IMR-90 (cell line): Measurements from ENCODE around the gene DTNA. TPM values are rescaled to one million over a fixed set of nuclear protein-coding genes. Genes with fewer than 3 reads are reported as not detected.

Source experiments
- ATAC-seq: fragments of 200-7000 bp; cut with Tn5 transposase; 2 replicates; pipeline ENCODE4 v1.9.1; 2020; ENCODE audit warnings: low read depth, mild to moderate bottlenecking, moderate library complexity
- BruUV-seq: library from RNA; stranded (reverse); fragments of 400-500 nt; replicated peaks from 2 replicates; lab custom pipeline; 2021; lab: Mats Ljungman, UMichigan
- CTCF ChIA-PET: fragments of 300-600 bp; formaldehyde crosslinking; extraction: SDS; loops from one replicate; lab custom pipeline; 2021; ENCODE audit warnings: antibody characterized with exemption; lab: Yijun Ruan, JAX
- POLR2A ChIA-PET: fragments of 300-600 bp; sonication (Branson Sonifier 250); formaldehyde crosslinking; loops from one replicate; lab custom pipeline; 2022; ENCODE audit warnings: antibody characterized with exemption; ENCODE audit not compliant: unreplicated experiment; lab: Charles Lee
- DNase-seq: peaks from one replicate; pipeline ENCODE4 v3.0.0; 2013
- H2AFZ ChIP-seq: replicated peaks from 2 replicates; pipeline ENCODE3; 2013; ENCODE audit warnings: low read length, mild to moderate bottlenecking; ENCODE audit not compliant: poor library complexity
- H2AK5ac ChIP-seq: 2 replicates; pipeline ENCODE4 v1.6.1; 2013; ENCODE audit warnings: low read depth, low read length, inconsistent platforms
- H2AK9ac ChIP-seq: replicated peaks from 2 replicates; pipeline ENCODE3; 2013; ENCODE audit warnings: mild to moderate bottlenecking, low read depth, low read length, moderate library complexity; ENCODE audit not compliant: poor library complexity
- H2BK120ac ChIP-seq: 2 replicates; pipeline ENCODE4 v1.6.1; 2013; ENCODE audit warnings: low read depth, low read length, inconsistent platforms
- H2BK15ac ChIP-seq: 3 replicates; pipeline ENCODE4 v1.6.1; 2013; ENCODE audit warnings: low read depth, low read length, inconsistent platforms
- H2BK20ac ChIP-seq: 2 replicates; pipeline ENCODE4 v1.6.1; 2013; ENCODE audit warnings: low read depth, mild to moderate bottlenecking, inconsistent platforms, low read length, moderate library complexity
- H2BK5ac ChIP-seq: 2 replicates; pipeline ENCODE4 v1.6.1; 2013; ENCODE audit warnings: mild to moderate bottlenecking, low read depth, low read length, inconsistent platforms; ENCODE audit not compliant: poor library complexity, severe bottlenecking
- H3K14ac ChIP-seq: replicated peaks from 2 replicates; pipeline ENCODE4 v1.6.1; 2013; ENCODE audit warnings: low read depth, low read length, inconsistent platforms
- H3K18ac ChIP-seq: 2 replicates; pipeline ENCODE4 v1.6.1; 2013; ENCODE audit warnings: low read depth, low read length, control low read depth
- H3K23ac ChIP-seq: 2 replicates; pipeline ENCODE4 v1.6.1; 2013; ENCODE audit warnings: low read depth, low read length, inconsistent platforms
- H3K27ac ChIP-seq: 2 replicates; pipeline ENCODE4 v1.5.1; 2013; ENCODE audit warnings: mild to moderate bottlenecking, control low read depth, low read length; ENCODE audit not compliant: insufficient read depth
- H3K27me3 ChIP-seq: 2 replicates; pipeline ENCODE4 v1.6.1; 2013; ENCODE audit warnings: low read length; ENCODE audit not compliant: control insufficient read depth, insufficient read depth
- H3K36me3 ChIP-seq: 2 replicates; pipeline ENCODE4 v1.6.1; 2013; ENCODE audit warnings: low read length, mixed read lengths; ENCODE audit not compliant: control insufficient read depth, insufficient read depth
- H3K4ac ChIP-seq: 2 replicates; pipeline ENCODE4 v1.6.1; 2013; ENCODE audit warnings: low read depth, low read length, inconsistent platforms
- H3K4me1 ChIP-seq: 2 replicates; pipeline ENCODE4 v1.6.1; 2013; ENCODE audit warnings: low read length, mixed read lengths; ENCODE audit not compliant: control insufficient read depth, insufficient read depth
- H3K4me2 ChIP-seq: 2 replicates; pipeline ENCODE4 v1.6.1; 2013; ENCODE audit warnings: low read depth, mild to moderate bottlenecking, control low read depth, low read length, moderate library complexity
- H3K4me3 ChIP-seq: 2 replicates; pipeline ENCODE4 v1.5.1; 2013; ENCODE audit warnings: low read depth, mild to moderate bottlenecking, control low read depth, low read length, moderate library complexity; ENCODE audit not compliant: insufficient read depth
- H3K56ac ChIP-seq: 2 replicates; pipeline ENCODE4 v1.6.1; 2013; ENCODE audit warnings: low read length, inconsistent platforms; ENCODE audit not compliant: insufficient read depth; ENCODE audit errors: extremely low read depth
- H3K79me1 ChIP-seq, 2 experiments: 2 replicates each; pipeline ENCODE4 v1.6.1; 2013; ENCODE audit warnings: low read length in 2 of 2, inconsistent platforms in 1 of 2, low read depth in 1 of 2
- H3K9ac ChIP-seq: 2 replicates; pipeline ENCODE4 v1.6.1; 2013; ENCODE audit warnings: low read depth, low read length, control low read depth
- H3K9me1 ChIP-seq: 2 replicates; pipeline ENCODE4 v1.6.1; 2013; ENCODE audit warnings: low read length, inconsistent platforms; ENCODE audit not compliant: insufficient read depth
- H3K9me3 ChIP-seq: 2 replicates; pipeline ENCODE4 v1.6.1; 2013; ENCODE audit warnings: low read length; ENCODE audit not compliant: control insufficient read depth, insufficient read depth
- H4K20me1 ChIP-seq: 2 replicates; pipeline ENCODE4 v1.6.1; 2013; ENCODE audit warnings: low read length, inconsistent platforms; ENCODE audit not compliant: insufficient read depth
- H4K5ac ChIP-seq: 2 replicates; pipeline ENCODE4 v1.6.1; 2013; ENCODE audit warnings: mild to moderate bottlenecking, low read depth, low read length, control low read depth
- H4K8ac ChIP-seq, 2 experiments: 2 replicates each; pipeline ENCODE4 v1.6.1; 2013; ENCODE audit warnings: low read depth in 2 of 2, low read length in 2 of 2, control low read depth in 1 of 2, inconsistent platforms in 1 of 2
- H4K91ac ChIP-seq: 2 replicates; pipeline ENCODE4 v1.6.1; 2013; ENCODE audit warnings: low read depth, low read length, inconsistent platforms; ENCODE audit not compliant: insufficient read depth
- BHLHE40 ChIP-seq: fragments of 150-350 bp; IDR thresholded peaks from 2 replicates; pipeline ENCODE4 v1.6.1; 2016; ENCODE audit warnings: mild to moderate bottlenecking, low read depth, low read length
- CEBPB ChIP-seq: IDR thresholded peaks from 2 replicates; pipeline ENCODE4 v1.6.1; 2012; ENCODE audit warnings: low read depth, low read length, improper control_type of control experiment
- CHD1 ChIP-seq: IDR thresholded peaks from 2 replicates; pipeline ENCODE4 v1.6.1; 2012; ENCODE audit warnings: low read depth, low read length, improper control_type of control experiment
- NFE2L2 ChIP-seq: fragments of 150-350 bp; IDR thresholded peaks from 2 replicates; pipeline ENCODE4 v1.6.1; 2016; ENCODE audit warnings: low read depth, mild to moderate bottlenecking, low read length
- RAD21 ChIP-seq: IDR thresholded peaks from 2 replicates; pipeline ENCODE4 v1.6.1; 2012; ENCODE audit warnings: low read length, improper control_type of control experiment
- RCOR1 ChIP-seq: IDR thresholded peaks from 2 replicates; pipeline ENCODE4 v1.6.1; 2012; ENCODE audit warnings: mild to moderate bottlenecking, low read length, improper control_type of control experiment; ENCODE audit not compliant: insufficient replicate concordance
- RFX5 ChIP-seq: IDR thresholded peaks from 2 replicates; pipeline ENCODE4 v1.8.0; 2012; ENCODE audit warnings: low read depth, mild to moderate bottlenecking, low read length, moderate library complexity
- SMC3 ChIP-seq: fragments of 150-350 bp; IDR thresholded peaks from 2 replicates; pipeline ENCODE4 v1.6.1; 2016; ENCODE audit warnings: low read depth, mild to moderate bottlenecking, antibody characterized with exemption, low read length, moderate library complexity
- WGBS, 2 experiments: methylation state at CpG; one replicate each; pipeline versions ENCODE4 v1.1.5 to v1.1.7; 2013; ENCODE audit warnings: missing lambda C conversion rate in 2 of 2; ENCODE audit not compliant: insufficient read length in 1 of 2; ENCODE audit errors: extremely low coverage in 2 of 2; 5-methylcytosine and 5-hydroxymethylcytosine counted together
- dilution Hi-C: fragments of 300-500 bp; cut with HindIII; formaldehyde crosslinking; loops from one replicate; pipeline ENCODE4 v1.14.3; 2018; ENCODE audit warnings: low sequenced_read_pairs; ENCODE audit not compliant: unreplicated experiment
- in situ Hi-C: fragments of 300-500 bp; cut with MboI; formaldehyde crosslinking; loops from 3 replicates; pipeline ENCODE4 v1.14.3; 2019; ENCODE audit warnings: low sequenced_read_pairs, inconsistent platforms, mixed read lengths
- intact Hi-C: fragments of 100-400 bp; cut with micrococcal nuclease; formaldehyde crosslinking; loops from 2 replicates; pipeline ENCODE4 v1.10.0; 2022
- polyA plus RNA-seq, 3 experiments: library from polyadenylated mRNA; depleted of rRNA; stranded (reverse); fragments of >200 nt; gene quantifications; 2 replicates each; pipeline ENCODE4 v1.2.3, GENCODE V29; 2012; ENCODE audit warnings: low replicate concordance in 1 of 3
- total RNA-seq: library from RNA; depleted of rRNA; stranded (reverse); fragments of >200 nt; gene quantifications from 2 replicates; pipeline ENCODE4 v1.2.3, GENCODE V29; 2012

Gene DTNA
- total and polyA plus RNA-seq, 2 of the 4 experiments (the other 2 are of a cell fraction), result 9.5 to 10.8 TPM

DNA sequence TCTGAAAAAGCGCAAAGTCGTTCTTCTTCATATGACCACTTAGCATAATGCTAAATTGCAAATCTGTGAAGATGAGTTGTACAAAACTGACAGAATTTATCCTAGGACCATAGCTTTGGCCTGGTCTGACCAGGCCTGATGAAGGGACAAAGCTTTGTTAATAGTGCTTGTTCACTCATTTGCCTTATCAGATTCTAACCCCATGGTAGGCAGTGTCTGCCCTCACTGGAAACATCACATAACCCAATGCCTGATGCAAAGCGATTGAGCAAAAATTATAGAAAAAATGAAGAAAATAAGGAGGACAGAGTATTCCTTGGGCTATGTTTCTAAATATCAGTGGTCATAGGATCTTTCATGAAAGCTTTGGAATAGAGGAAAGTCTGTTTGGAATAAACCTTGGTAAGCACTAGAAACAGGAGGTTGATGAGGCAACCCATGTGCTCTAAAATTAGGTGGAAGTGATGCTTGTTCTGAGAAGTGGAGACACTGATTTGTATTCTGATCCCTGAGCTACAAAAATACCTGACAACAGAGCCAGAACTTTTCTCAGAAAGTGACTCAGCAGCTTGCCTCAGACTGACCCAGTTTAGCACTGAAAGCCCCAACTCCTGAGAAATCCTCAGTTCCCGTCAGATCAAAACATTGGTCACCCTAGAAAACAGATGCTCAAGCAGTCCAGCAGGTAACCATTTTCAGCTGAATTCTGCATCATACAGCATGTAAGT, 199.7 kb downstream of the DTNA start:
- Histone ChIP-seq H4K5ac (peak overlapping the region; percentile 36; the same call in 1 of the 2 replicates), H3K4ac (peak overlapping the region; percentile 16; the same call in 1 of the 2 replicates), H3K4me2 (no peak overlapping the region), H3K56ac (no peak overlapping the region), H2BK15ac (no peak overlapping the region), H3K36me3 (no peaks in the 10 kb centered on the region), H3K9ac (no peak overlapping the region), H3K9me3 (no peaks in the 10 kb centered on the region), H3K18ac (peak overlapping the region; percentile 69), H2BK20ac (peak overlapping the region; percentile 8; the same call in 1 of the 2 replicates), H2BK5ac (no peak overlapping the region), H2AK9ac (no peak overlapping the region), H3K27ac (no peak overlapping the region), H3K14ac (0 out of 2 replicates have a peak overlapping the region, but pooled peaks have one; percentile 26), H2AFZ (no peak overlapping the region), H2BK120ac (peak overlapping the region; percentile 50; the same call in 1 of the 2 replicates), H4K20me1 (no peaks in the 10 kb centered on the region; the same call in 1 of the 2 replicates), H3K4me3 (no peak overlapping the region), H2AK5ac (peak overlapping the region; percentile 30; the same call in 1 of the 2 replicates), H3K79me1 (no peaks in the 10 kb centered on the region), H4K8ac (no peak overlapping the region), H3K4me1 (peaks cover 16% of the 10 kb centered on the region), H3K9me1 (peaks cover 6% of the 10 kb centered on the region), H3K27me3 (no peaks in the 10 kb centered on the region), H3K23ac (no peak overlapping the region), H4K91ac (no peak overlapping the region)
- dilution Hi-C loops (no loop called here), in situ Hi-C loops (no loop called here), intact Hi-C loops (no loop called here)
- WGBS, 2 experiments, result no CpG with 5 or more reads among the region's 4 CpGs
- 0 out of 2 replicates have a peak, but pooled peaks have one; percentile 17 for TF ChIP-seq CEBPB
- no peak for TF ChIP-seq RCOR1
- TF ChIP-seq BHLHE40, result no peak
- no peak for TF ChIP-seq SMC3
- no peak for TF ChIP-seq RFX5
- TF ChIP-seq RAD21, result no peak
- no peak for TF ChIP-seq CHD1
- peak; percentile 38; the same call in 1 of the 2 replicates for TF ChIP-seq NFE2L2
- ChIA-PET POLR2A (no interaction called here), CTCF (interaction anchor here (1.3 kb wide), 1 partner anchor 48 kb away, joined by 5 read pairs; no protein-coding TSS in a partner anchor)
- DNase-seq (peak; percentile 69), ATAC-seq (no peak)
- no TSS peak for BruUV-seq
